ENCODE measurements around the gene ZFHX3.

ZFHX3 gene

GRCh38 chr16:73056448-73056847 is 8.5 kb upstream of the ZFHX3 start:
- DNase-seq, result no peak

- peak; percentile 49 for DNase-seq
Observed at GRCh38 chr16:73054813-73055482, 7.0 kb upstream of the ZFHX3 start.

GRCh38 chr16:73054498-73054812 is 6.5 kb upstream of the ZFHX3 start:
- no peak for DNase-seq

- DNase-seq, result no peak
Observed at GRCh38 chr16:73054125-73054484, 6.2 kb upstream of the ZFHX3 start.

GRCh38 chr16:73053364-73054124 is 5.6 kb upstream of the ZFHX3 start:
- no peak for DNase-seq

- DNase-seq, result no peak
Observed at GRCh38 chr16:73053038-73053363, 5.1 kb upstream of the ZFHX3 start.

- DNase-seq, result no peak
Observed at GRCh38 chr16:73052576-73052975, 4.6 kb upstream of the ZFHX3 start.

GRCh38 chr16:73051961-73052360 is 4.0 kb upstream of the ZFHX3 start:
- no peak for DNase-seq

- no peak for DNase-seq
Observed at GRCh38 chr16:73051226-73051625, 3.3 kb upstream of the ZFHX3 start.

- DNase-seq, result no peak
Observed at GRCh38 chr16:73050201-73051099, 2.5 kb upstream of the ZFHX3 start.

- DNase-seq, result no peak
Observed at GRCh38 chr16:73049511-73049910, 1.6 kb upstream of the ZFHX3 start.

GRCh38 chr16:73049091-73049490 is 1.2 kb upstream of the ZFHX3 start:
- no peak for DNase-seq

- no peak for DNase-seq
Observed at GRCh38 chr16:73048292-73049080, 558 bp upstream of the ZFHX3 start.

- no peak for DNase-seq
Observed at GRCh38 chr16:73047221-73047535, 750 bp downstream of the ZFHX3 start.

- no peak for DNase-seq
Observed at GRCh38 chr16:73046849-73047214, 1.1 kb downstream of the ZFHX3 start.

- DNase-seq, result no peak
Observed at GRCh38 chr16:73046202-73046848, 1.6 kb downstream of the ZFHX3 start.

GRCh38 chr16:73043828-73044467 is 4.0 kb downstream of the ZFHX3 start:
- DNase-seq, result no peak

- DNase-seq, result no peak
Observed at GRCh38 chr16:73042807-73043206, 5.1 kb downstream of the ZFHX3 start.

GRCh38 chr16:73041676-73042075 is 6.3 kb downstream of the ZFHX3 start:
- DNase-seq, result no peak

- no peak for DNase-seq
Observed at GRCh38 chr16:73040735-73041402, 7.1 kb downstream of the ZFHX3 start.

- no peak for DNase-seq
Observed at GRCh38 chr16:73040136-73040535, 7.8 kb downstream of the ZFHX3 start.

Data from hematopoietic multipotent progenitor cell treated with erythropoietin and hydrocortisone succinate and interleukin-3 and kit ligand, for 6 days (in vitro differentiated cells).